NB4 (cell line): ENCODE measurements around the gene LILRB2.

Experiments
- CTCF ChIP-seq: IDR thresholded peaks from one replicate; pipeline ENCODE4 v1.5.1; 2012; ENCODE audit warnings: low read depth, low read length
- POLR2A ChIP-seq: IDR thresholded peaks from 2 replicates; pipeline ENCODE4 v1.6.1; 2011; ENCODE audit warnings: mild to moderate bottlenecking; ENCODE audit not compliant: insufficient read length; ENCODE audit errors: extremely low read depth

- TF ChIP-seq CTCF (no peak), POLR2A (no peak)
Measured at GRCh38 chr19:54256250-54257115, 24.4 kb downstream of the LILRB2 start.
